ENCODE data around the gene GIT1. TPM values are rescaled to one million over a fixed set of nuclear protein-coding genes. Genes with fewer than 3 reads are reported as not detected.

The GIT1 gene
- total RNA-seq, 6 donors from 2014 or later = 34.6 to 88.4 (median 45.5) TPM

DNA sequence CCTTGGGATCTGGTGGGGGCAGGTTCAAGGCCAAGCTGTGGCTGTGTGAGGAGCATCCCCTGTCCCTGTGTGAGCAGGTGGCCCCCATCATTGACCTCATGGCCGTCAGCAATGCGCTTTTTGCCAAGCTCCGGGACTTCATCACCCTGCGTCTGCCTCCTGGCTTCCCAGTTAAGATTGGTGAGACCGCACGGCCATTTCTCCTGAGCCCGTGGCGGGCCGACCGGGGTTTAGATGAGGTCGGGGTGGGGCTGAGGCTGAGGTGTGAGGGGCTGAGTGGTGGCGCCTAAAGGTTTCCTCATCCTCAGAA lies 22.6 kb upstream of the GIT1 start:
- Histone ChIP-seq H3K36me3 (no peaks in the 10 kb centered on the region), H3K9me3 (no peaks in the 10 kb centered on the region), H3K4me3 (no peak overlapping the region), H3K27ac (no peak overlapping the region), H3K27me3 (peaks cover 0 to 10% (median 0%) of the 10 kb centered on the region in 4 donors), H3K4me1 (peaks cover 40 to 45% (median 45%) of the 10 kb centered on the region in 4 donors)
- no peak for ATAC-seq (ENCODE audit: low FRiP score in 2 of 2)
- peak in 1 of 2 donors; percentile 54 for DNase-seq
- WGBS, 2 donors = 93 to 96% methylated on average over 5 to 10 of the region's 12 CpGs
- TF ChIP-seq, protein P1, sequence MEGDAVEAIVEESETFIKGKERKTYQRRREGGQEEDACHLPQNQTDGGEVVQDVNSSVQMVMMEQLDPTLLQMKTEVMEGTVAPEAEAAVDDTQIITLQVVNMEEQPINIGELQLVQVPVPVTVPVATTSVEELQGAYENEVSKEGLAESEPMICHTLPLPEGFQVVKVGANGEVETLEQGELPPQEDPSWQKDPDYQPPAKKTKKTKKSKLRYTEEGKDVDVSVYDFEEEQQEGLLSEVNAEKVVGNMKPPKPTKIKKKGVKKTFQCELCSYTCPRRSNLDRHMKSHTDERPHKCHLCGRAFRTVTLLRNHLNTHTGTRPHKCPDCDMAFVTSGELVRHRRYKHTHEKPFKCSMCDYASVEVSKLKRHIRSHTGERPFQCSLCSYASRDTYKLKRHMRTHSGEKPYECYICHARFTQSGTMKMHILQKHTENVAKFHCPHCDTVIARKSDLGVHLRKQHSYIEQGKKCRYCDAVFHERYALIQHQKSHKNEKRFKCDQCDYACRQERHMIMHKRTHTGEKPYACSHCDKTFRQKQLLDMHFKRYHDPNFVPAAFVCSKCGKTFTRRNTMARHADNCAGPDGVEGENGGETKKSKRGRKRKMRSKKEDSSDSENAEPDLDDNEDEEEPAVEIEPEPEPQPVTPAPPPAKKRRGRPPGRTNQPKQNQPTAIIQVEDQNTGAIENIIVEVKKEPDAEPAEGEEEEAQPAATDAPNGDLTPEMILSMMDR (IDR thresholded peaks at IDR 0.05) = no peak
- no peak for TF ChIP-seq POLR2A (IDR thresholded peaks at IDR 0.05)
- no peak for TF ChIP-seq EP300 (IDR thresholded peaks at IDR 0.05)
- TF ChIP-seq POLR2AphosphoS5 (IDR thresholded peaks at IDR 0.05) = no peak

DNA sequence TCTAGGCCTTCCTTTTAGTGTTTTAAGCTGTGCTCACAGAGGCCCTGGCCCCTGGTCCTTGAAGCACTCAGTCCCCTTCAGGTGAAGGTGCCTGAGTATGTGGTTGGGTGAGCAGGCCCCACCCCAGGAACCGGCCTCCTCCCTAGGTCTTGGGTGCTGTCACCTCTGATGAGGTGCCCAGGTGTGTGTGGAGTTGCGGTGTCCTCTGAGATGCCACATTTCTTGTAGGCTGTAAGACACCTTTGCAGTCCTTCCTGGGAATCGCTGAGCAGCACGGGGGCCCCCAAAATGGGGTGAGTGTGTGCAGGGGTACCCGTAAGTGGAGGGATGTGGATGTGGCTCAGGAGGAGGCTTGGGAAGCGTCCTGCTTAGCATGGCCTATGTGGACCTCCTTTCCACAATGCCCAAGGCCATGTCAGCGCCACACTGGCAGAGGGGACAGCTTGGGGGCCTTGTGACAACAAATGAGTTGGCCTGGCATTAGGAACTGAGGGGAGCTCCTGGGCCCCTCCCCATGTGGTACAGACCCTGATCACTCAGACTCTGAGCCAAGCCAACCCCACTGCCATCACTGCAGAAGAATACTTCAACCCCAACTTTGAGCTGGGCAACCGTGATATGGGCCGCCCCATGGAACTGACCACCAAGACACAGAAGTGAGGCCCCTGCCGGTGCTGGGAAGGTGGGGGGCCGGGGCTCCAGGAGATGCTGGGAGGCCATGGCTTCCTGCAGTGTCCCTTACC lies 22.1 kb upstream of the GIT1 start:
- DNase-seq (no peak), ATAC-seq (ENCODE audit: low FRiP score in 2 of 2) (no peak)
- no peak overlapping the region for H3K27ac ChIP-seq
- H3K4me3 ChIP-seq = no peak overlapping the region
- peaks cover 35 to 40% (median 39%) of the 10 kb centered on the region in 4 donors for H3K4me1 ChIP-seq
- no peaks in the 10 kb centered on the region for H3K36me3 ChIP-seq
- TF ChIP-seq POLR2AphosphoS5 (IDR thresholded peaks at IDR 0.05) = no peak
- TF ChIP-seq, protein P1 (IDR thresholded peaks at IDR 0.05) = no peak
- no peak for TF ChIP-seq EP300 (IDR thresholded peaks at IDR 0.05)
- no peak for TF ChIP-seq POLR2A (IDR thresholded peaks at IDR 0.05)
- peaks cover 0 to 6% (median 0%) of the 10 kb centered on the region in 4 donors for H3K27me3 ChIP-seq
- 97 to 99% methylated on average over 6 to 10 of the region's 11 CpGs for WGBS, 2 donors
- H3K9me3 ChIP-seq = no peaks in the 10 kb centered on the region

DNA sequence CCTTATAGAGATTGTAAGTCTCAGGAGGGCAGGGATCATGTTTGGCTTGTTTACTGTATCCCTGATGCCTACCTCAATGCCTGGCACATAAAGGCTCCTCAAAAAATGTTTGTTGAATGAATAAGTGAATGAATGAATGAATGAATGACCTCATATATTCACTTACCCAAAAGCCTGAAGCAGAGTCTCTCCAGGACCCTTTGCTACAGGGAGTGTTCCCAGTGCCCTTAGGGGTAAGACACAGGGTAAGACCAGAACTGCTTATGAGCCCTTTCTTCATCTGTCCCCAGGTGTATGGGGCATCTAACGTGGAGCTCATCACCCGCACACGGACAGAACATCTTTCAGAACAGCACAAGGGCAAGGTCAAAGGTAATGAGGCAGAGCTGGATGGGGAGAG lies 20.9 kb upstream of the GIT1 start:
- no peaks in the 10 kb centered on the region for H3K9me3 ChIP-seq
- no peak overlapping the region for H3K27ac ChIP-seq
- WGBS, 2 donors = 94 to 100% methylated on average over 1 to 3 of the region's 3 CpGs
- TF ChIP-seq POLR2AphosphoS5 (IDR thresholded peaks at IDR 0.05) (no peak), EP300 (IDR thresholded peaks at IDR 0.05) (no peak), POLR2A (IDR thresholded peaks at IDR 0.05) (no peak)
- TF ChIP-seq, protein P1 (IDR thresholded peaks at IDR 0.05) = no peak
- H3K4me3 ChIP-seq = no peak overlapping the region
- no peaks in the 10 kb centered on the region for H3K36me3 ChIP-seq
- peaks cover 0 to 3% (median 0%) of the 10 kb centered on the region in 4 donors for H3K27me3 ChIP-seq
- DNase-seq = no peak
- H3K4me1 ChIP-seq = peaks cover 24 to 28% (median 28%) of the 10 kb centered on the region in 4 donors
- ATAC-seq (ENCODE audit: low FRiP score in 2 of 2) = no peak

DNA sequence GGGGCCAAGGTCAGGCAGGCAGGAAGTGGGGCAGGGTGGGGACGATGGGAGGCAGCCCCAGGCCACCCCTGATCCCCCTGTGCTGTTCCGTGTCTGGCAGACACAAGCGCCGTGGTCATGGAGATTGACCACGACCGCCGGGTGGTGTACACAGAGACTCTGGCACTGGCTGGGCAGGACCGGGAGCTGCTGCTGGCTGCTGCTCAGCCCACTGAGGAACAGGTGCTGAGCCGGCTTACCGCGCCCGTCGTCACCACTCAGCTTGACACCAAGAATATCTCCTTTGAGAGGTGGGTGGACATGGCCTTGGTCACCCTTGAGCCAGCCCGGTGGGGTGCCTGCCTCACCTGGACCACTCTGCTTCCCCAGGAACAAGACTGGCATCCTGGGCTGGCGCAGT lies 19.5 kb upstream of the GIT1 start:
- DNase-seq (no peak), ATAC-seq (ENCODE audit: low FRiP score in 2 of 2) (no peak)
- Histone ChIP-seq H3K9me3 (no peaks in the 10 kb centered on the region), H3K4me1 (peaks cover 11 to 14% (median 14%) of the 10 kb centered on the region in 4 donors), H3K27ac (no peak overlapping the region), H3K27me3 (peaks cover 0 to 3% (median 0%) of the 10 kb centered on the region in 4 donors), H3K36me3 (no peaks in the 10 kb centered on the region), H3K4me3 (no peak overlapping the region)
- 87 to 88% methylated on average over 10 to 14 of the region's 15 CpGs for WGBS, 2 donors
- TF ChIP-seq POLR2AphosphoS5 (IDR thresholded peaks at IDR 0.05) = no peak
- no peak for TF ChIP-seq POLR2A (IDR thresholded peaks at IDR 0.05)
- TF ChIP-seq EP300 (IDR thresholded peaks at IDR 0.05) = no peak
- TF ChIP-seq, protein P1 (IDR thresholded peaks at IDR 0.05) = no peak
